ENCODE results near the gene ACSL1.

ACSL1 gene

GRCh38 chr4:184811526-184812198 is 14.1 kb downstream of the ACSL1 start:
- DNase-seq, result no peak

GRCh38 chr4:184810720-184811119 is 15.0 kb downstream of the ACSL1 start:
- DNase-seq, result no peak

- no peak for DNase-seq
These were observed 17.1 kb downstream of the ACSL1 start for GRCh38 chr4:184808713-184809050.

GRCh38 chr4:184807797-184808712 is 17.7 kb downstream of the ACSL1 start:
- DNase-seq, result no peak

- no peak for DNase-seq
These were observed 18.5 kb downstream of the ACSL1 start for GRCh38 chr4:184807256-184807655.

- no peak for DNase-seq
These were observed 19.1 kb downstream of the ACSL1 start for GRCh38 chr4:184806711-184807110.

GRCh38 chr4:184806229-184806550 is 19.6 kb downstream of the ACSL1 start:
- DNase-seq, result no peak

GRCh38 chr4:184805462-184806228 is 20.1 kb downstream of the ACSL1 start:
- DNase-seq, result no peak

GRCh38 chr4:184804621-184805020 is 21.1 kb downstream of the ACSL1 start:
- DNase-seq, result no peak

GRCh38 chr4:184803874-184804273 is 21.9 kb downstream of the ACSL1 start:
- no peak for DNase-seq

- DNase-seq, result no peak
These were observed 22.6 kb downstream of the ACSL1 start for GRCh38 chr4:184803133-184803532.

- no peak for DNase-seq
These were observed 23.1 kb downstream of the ACSL1 start for GRCh38 chr4:184802697-184803015.

- no peak for DNase-seq
These were observed 23.7 kb downstream of the ACSL1 start for GRCh38 chr4:184801781-184802696.

GRCh38 chr4:184798504-184798903 is 27.3 kb downstream of the ACSL1 start:
- no peak for DNase-seq

GRCh38 chr4:184796906-184797305 is 28.9 kb downstream of the ACSL1 start:
- no peak for DNase-seq

- DNase-seq, result no peak
These were observed 30.4 kb downstream of the ACSL1 start for GRCh38 chr4:184795214-184795844.

- DNase-seq, result no peak
These were observed 31.3 kb downstream of the ACSL1 start for GRCh38 chr4:184794470-184794869.

GRCh38 chr4:184793735-184794355 is 31.9 kb downstream of the ACSL1 start:
- DNase-seq, result no peak

- DNase-seq, result peak; percentile 68
These were observed 32.7 kb downstream of the ACSL1 start for GRCh38 chr4:184792950-184793555.

- no peak for DNase-seq
These were observed 33.4 kb downstream of the ACSL1 start for GRCh38 chr4:184792334-184792733.

GRCh38 chr4:184790826-184791225 is 34.9 kb downstream of the ACSL1 start:
- no peak for DNase-seq

Measured in stimulated activated CD4-positive, alpha-beta T cell treated with anti-CD3 and anti-CD28 coated beads, Interleukin-4, amount 100 ng/mL, for 24 hours (primary cell).